Trophoblast cell (in vitro differentiated cells and primary cell): ENCODE measurements around the gene ZKSCAN5.

Experiments
- DNase-seq, 2 donors: peaks; one replicate each; pipeline ENCODE4 v3.0.0-alpha.2; 2016
- H2AFZ ChIP-seq: 2 replicates; pipeline ENCODE4 v1.6.1; 2013; ENCODE audit warnings: low read length, moderate library complexity, mild to moderate bottlenecking; ENCODE audit not compliant: insufficient read depth, poor library complexity
- H2AK5ac ChIP-seq: 2 replicates; pipeline ENCODE4 v1.6.1; 2013; ENCODE audit warnings: mild to moderate bottlenecking, low read length
- H2BK120ac ChIP-seq: 2 replicates; pipeline ENCODE4 v1.6.1; 2013; ENCODE audit warnings: low read length, mild to moderate bottlenecking, moderate library complexity; ENCODE audit not compliant: insufficient read depth, poor library complexity
- H2BK12ac ChIP-seq: 2 replicates; pipeline ENCODE4 v1.6.1; 2013; ENCODE audit warnings: mild to moderate bottlenecking, low read length, moderate library complexity
- H2BK5ac ChIP-seq: 2 replicates; pipeline ENCODE4 v1.6.1; 2013; ENCODE audit warnings: low read length, low read depth, moderate library complexity, mild to moderate bottlenecking; ENCODE audit not compliant: poor library complexity
- H3K14ac ChIP-seq: 2 replicates; pipeline ENCODE4 v1.6.1; 2013; ENCODE audit warnings: mild to moderate bottlenecking, low read length
- H3K18ac ChIP-seq: 2 replicates; pipeline ENCODE4 v1.6.1; 2013; ENCODE audit warnings: mild to moderate bottlenecking, low read length
- H3K23ac ChIP-seq: 2 replicates; pipeline ENCODE4 v1.6.1; 2013; ENCODE audit warnings: low read length
- H3K27ac ChIP-seq: 2 replicates; pipeline ENCODE4 v1.5.1; 2013; ENCODE audit warnings: low read depth, mild to moderate bottlenecking, inconsistent platforms, low read length, moderate library complexity
- H3K27me3 ChIP-seq: 2 replicates; pipeline ENCODE4 v1.6.1; 2013; ENCODE audit warnings: inconsistent platforms, mild to moderate bottlenecking, low read length, moderate library complexity; ENCODE audit not compliant: insufficient read depth
- H3K36me3 ChIP-seq, 2 experiments: 1 replicate in 1 of 2; 2 replicates in 1 of 2; pipeline ENCODE4 v1.6.1; 2013; ENCODE audit warnings: low read length in 2 of 2, mild to moderate bottlenecking in 2 of 2, moderate library complexity in 1 of 2; ENCODE audit not compliant: insufficient read depth in 2 of 2, control insufficient read depth in 1 of 2
- H3K4ac ChIP-seq: 2 replicates; pipeline ENCODE4 v1.6.1; 2013; ENCODE audit warnings: low read depth, mild to moderate bottlenecking, low read length, moderate library complexity
- H3K4me1 ChIP-seq, 2 experiments: 1 replicate in 1 of 2; 2 replicates in 1 of 2; pipeline ENCODE4 v1.6.1; 2013; ENCODE audit warnings: low read length in 2 of 2, mild to moderate bottlenecking in 2 of 2, moderate library complexity in 1 of 2; ENCODE audit not compliant: insufficient read depth in 2 of 2, control insufficient read depth in 1 of 2
- H3K4me2 ChIP-seq: 2 replicates; pipeline ENCODE4 v1.6.1; 2013; ENCODE audit warnings: inconsistent platforms, mild to moderate bottlenecking, low read length, moderate library complexity
- H3K4me3 ChIP-seq: 2 replicates; pipeline ENCODE4 v1.5.1; 2013; ENCODE audit warnings: mild to moderate bottlenecking, low read depth, low read length, inconsistent platforms
- H3K79me1 ChIP-seq: one replicate; pipeline ENCODE4 v1.6.1; 2013; ENCODE audit warnings: low read length
- H3K79me2 ChIP-seq: 2 replicates; pipeline ENCODE4 v1.6.1; 2013; ENCODE audit warnings: low read length, mild to moderate bottlenecking; ENCODE audit not compliant: control insufficient read depth, insufficient read depth, poor library complexity
- H3K9ac ChIP-seq: 2 replicates; pipeline ENCODE4 v1.6.1; 2013; ENCODE audit warnings: mild to moderate bottlenecking, low read length
- H3K9me3 ChIP-seq: 2 replicates; pipeline ENCODE4 v1.6.1; 2013; ENCODE audit warnings: low read depth, mild to moderate bottlenecking, control low read depth, inconsistent platforms, low read length; ENCODE audit not compliant: insufficient read depth
- H4K12ac ChIP-seq: 2 replicates; pipeline ENCODE4 v1.6.1; 2013; ENCODE audit warnings: low read depth, mild to moderate bottlenecking, low read length, moderate library complexity
- H4K8ac ChIP-seq: 2 replicates; pipeline ENCODE4 v1.6.1; 2013; ENCODE audit warnings: low read depth, mild to moderate bottlenecking, low read length, moderate library complexity
- H4K91ac ChIP-seq: one replicate; pipeline ENCODE4 v1.6.1; 2013; ENCODE audit warnings: low read depth, mild to moderate bottlenecking, low read length, moderate library complexity
- WGBS: extraction: QIAGEN DNeasy Blood & Tissue Kit; methylation state at CpG from one replicate; pipeline ENCODE4 v1.1.7; 2013; ENCODE audit warnings: missing lambda C conversion rate; ENCODE audit not compliant: insufficient read length, insufficient coverage; ENCODE audit errors: extremely low coverage; 5-methylcytosine and 5-hydroxymethylcytosine counted together

Gene ZKSCAN5

DNA sequence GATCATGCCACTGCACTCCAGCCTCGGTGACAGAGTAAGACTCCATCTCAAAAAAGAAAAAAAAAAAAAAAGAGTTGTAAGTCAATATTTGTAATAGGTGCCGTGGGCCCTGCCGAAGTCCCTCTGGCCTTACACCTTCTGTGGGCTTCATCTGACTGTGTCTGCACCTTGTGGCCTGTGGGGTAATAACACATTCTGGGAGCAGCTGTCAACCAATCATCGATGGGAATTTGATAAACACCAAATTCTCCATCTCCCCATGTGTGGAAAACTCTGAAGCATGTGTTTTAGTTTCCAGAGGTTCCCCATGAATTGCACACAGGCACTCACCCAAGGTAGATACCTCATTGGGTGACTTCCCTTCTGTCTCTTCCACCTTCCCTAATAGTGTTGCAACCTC, 15.2 kb upstream of the ZKSCAN5 start:
- no CpG with 5 or more reads among the region's 4 CpGs for WGBS
- no peak overlapping the region for H4K12ac ChIP-seq
- no peak overlapping the region for H3K4ac ChIP-seq
- H4K91ac ChIP-seq, result no peak overlapping the region
- H4K8ac ChIP-seq, result no peak overlapping the region
- H3K4me1 ChIP-seq, result no peaks in the 10 kb centered on the region
- H3K79me2 ChIP-seq, result no peaks in the 10 kb centered on the region
- H3K14ac ChIP-seq, result no peak overlapping the region
- H3K79me1 ChIP-seq, result no peaks in the 10 kb centered on the region
- H3K9ac ChIP-seq, result no peak overlapping the region
- no peak overlapping the region for H3K18ac ChIP-seq
- H3K27me3 ChIP-seq, result no peaks in the 10 kb centered on the region
- H3K4me2 ChIP-seq, result no peak overlapping the region
- DNase-seq, result no peak
- no peak overlapping the region for H3K4me3 ChIP-seq
- no peak overlapping the region for H2AK5ac ChIP-seq
- peaks cover 19 to 22% of the 10 kb centered on the region in 2 experiments for H3K36me3 ChIP-seq
- H2BK5ac ChIP-seq, result no peak overlapping the region
- no peak overlapping the region for H3K27ac ChIP-seq
- H2BK12ac ChIP-seq, result no peak overlapping the region
- no peak overlapping the region for H2AFZ ChIP-seq
- H2BK120ac ChIP-seq, result no peak overlapping the region
- H3K23ac ChIP-seq, result no peak overlapping the region
- peaks cover 5% of the 10 kb centered on the region for H3K9me3 ChIP-seq

DNA sequence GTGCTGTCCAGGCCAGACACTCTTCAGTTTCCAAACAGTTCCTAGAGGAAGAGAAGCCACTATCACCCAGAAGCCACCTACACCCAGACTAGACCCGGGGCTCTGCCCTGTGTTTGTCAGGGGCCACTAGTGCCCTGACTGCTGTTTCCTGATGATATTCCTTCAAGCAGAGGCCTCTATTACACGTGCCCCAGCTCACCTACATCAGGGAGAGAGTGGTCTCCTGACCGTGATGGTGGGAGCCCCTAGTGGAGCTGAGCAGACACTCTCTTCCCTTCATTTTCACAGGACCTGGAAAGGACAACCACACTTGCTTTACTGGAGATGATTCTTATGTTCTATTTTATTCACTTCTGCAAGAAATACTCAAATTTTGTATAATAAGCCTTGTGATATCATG, 13.6 kb upstream of the ZKSCAN5 start:
- Histone ChIP-seq H3K9ac (no peak overlapping the region), H2BK5ac (no peak overlapping the region), H3K14ac (no peak overlapping the region), H3K36me3 (peaks cover 23 to 30% of the 10 kb centered on the region in 2 experiments), H3K4ac (no peak overlapping the region), H2AK5ac (no peak overlapping the region), H4K12ac (no peak overlapping the region), H2BK12ac (no peak overlapping the region), H3K18ac (no peak overlapping the region), H3K4me2 (no peak overlapping the region), H3K79me2 (no peaks in the 10 kb centered on the region), H3K79me1 (no peaks in the 10 kb centered on the region), H4K8ac (no peak overlapping the region), H3K4me3 (no peak overlapping the region), H2BK120ac (no peak overlapping the region), H3K23ac (no peak overlapping the region), H3K27ac (no peak overlapping the region), H4K91ac (no peak overlapping the region), H3K27me3 (no peaks in the 10 kb centered on the region), H2AFZ (no peak overlapping the region), H3K4me1 (no peaks in the 10 kb centered on the region), H3K9me3 (peaks cover 7% of the 10 kb centered on the region)
- no CpG with 5 or more reads among the region's 3 CpGs for WGBS
- no peak for DNase-seq

DNA sequence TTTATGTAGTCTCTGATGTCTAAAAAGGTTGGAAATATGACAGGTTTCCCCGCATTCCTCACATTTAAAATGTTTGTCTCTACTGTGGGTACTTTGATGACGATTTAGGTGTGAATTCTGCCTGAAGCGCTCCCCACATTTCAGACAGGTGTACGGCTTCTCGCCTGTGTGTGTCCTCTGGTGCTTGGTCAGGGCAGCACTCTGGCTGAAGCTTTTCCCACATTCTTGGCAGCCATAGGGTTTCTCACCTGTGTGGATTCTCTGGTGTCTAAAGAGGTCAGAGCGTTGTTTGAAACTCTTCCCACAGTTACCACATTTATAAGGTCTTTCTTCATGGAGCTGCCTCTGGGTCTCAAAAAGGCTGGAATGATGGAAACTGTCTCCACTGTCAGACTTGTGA, 10.6 kb upstream of the ZKSCAN5 start:
- H2AFZ ChIP-seq, result no peak overlapping the region
- no peak overlapping the region for H3K27ac ChIP-seq
- H3K4me2 ChIP-seq, result no peak overlapping the region
- H3K18ac ChIP-seq, result no peak overlapping the region
- no peak overlapping the region for H2BK12ac ChIP-seq
- H3K4ac ChIP-seq, result no peak overlapping the region
- no peak overlapping the region for H2BK5ac ChIP-seq
- no peaks in the 10 kb centered on the region for H3K27me3 ChIP-seq
- no peak overlapping the region for H4K8ac ChIP-seq
- no peak overlapping the region for H3K4me3 ChIP-seq
- H3K79me1 ChIP-seq, result no peaks in the 10 kb centered on the region
- H3K79me2 ChIP-seq, result peaks cover 4% of the 10 kb centered on the region
- WGBS, result no CpG with 5 or more reads among the region's 6 CpGs
- H4K91ac ChIP-seq, result no peak overlapping the region
- H2BK120ac ChIP-seq, result no peak overlapping the region
- H4K12ac ChIP-seq, result no peak overlapping the region
- H3K9ac ChIP-seq, result no peak overlapping the region
- H3K14ac ChIP-seq, result no peak overlapping the region
- peaks cover 7% of the 10 kb centered on the region for H3K9me3 ChIP-seq
- H3K36me3 ChIP-seq, result peaks cover 27 to 38% of the 10 kb centered on the region in 2 experiments
- H3K4me1 ChIP-seq, result peaks cover 4 to 6% of the 10 kb centered on the region in 2 experiments
- no peak overlapping the region for H2AK5ac ChIP-seq
- peak in 1 of 2 donors; percentile 18 for DNase-seq
- no peak overlapping the region for H3K23ac ChIP-seq

DNA sequence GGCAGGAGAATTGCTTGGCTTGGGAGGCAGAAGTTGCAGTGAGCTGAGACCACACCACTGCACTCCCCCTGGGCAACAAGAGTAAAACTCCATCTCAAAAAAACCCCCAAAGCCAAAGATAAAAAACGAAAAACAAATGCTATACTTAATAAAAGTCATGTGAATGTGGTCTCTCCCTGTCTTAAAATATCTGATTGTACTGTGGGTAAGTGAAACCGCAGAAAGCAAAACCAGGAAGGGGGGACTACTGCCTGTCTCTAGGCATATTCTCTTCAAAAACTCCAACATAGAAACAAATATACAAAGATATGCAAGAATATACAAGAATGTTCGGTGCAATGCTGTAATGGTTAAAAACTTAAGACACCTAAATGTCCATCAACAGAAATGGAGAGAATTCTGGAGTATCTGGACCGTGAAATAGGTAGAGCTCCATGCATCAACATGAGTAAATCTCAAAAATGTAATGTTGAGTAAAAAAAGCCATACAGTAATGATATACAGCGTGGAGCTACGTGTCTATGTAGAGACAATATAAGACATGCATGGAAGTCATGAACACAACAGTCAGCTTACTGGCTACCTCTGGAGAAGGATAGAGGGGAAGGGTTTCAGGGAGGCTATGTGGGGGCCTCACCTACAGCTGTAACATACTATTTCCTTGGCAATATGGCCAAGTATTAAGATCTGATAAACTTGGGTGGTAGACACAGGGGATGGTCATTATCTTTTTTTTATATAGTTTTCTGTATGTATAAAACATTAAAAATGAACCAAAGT, 6.5 kb upstream of the ZKSCAN5 start:
- Histone ChIP-seq H3K18ac (no peak overlapping the region), H4K8ac (no peak overlapping the region), H2BK5ac (no peak overlapping the region), H2AK5ac (no peak overlapping the region), H3K9me3 (peaks cover 7% of the 10 kb centered on the region), H3K27ac (no peak overlapping the region), H3K27me3 (no peaks in the 10 kb centered on the region), H3K79me1 (peaks cover 4% of the 10 kb centered on the region), H2AFZ (no peak overlapping the region), H3K4me2 (peak overlapping the region; percentile 37), H3K36me3 (peaks cover 26 to 32% of the 10 kb centered on the region in 2 experiments), H4K91ac (no peak overlapping the region), H2BK12ac (no peak overlapping the region), H3K23ac (no peak overlapping the region), H3K4ac (peak overlapping the region; percentile 75), H3K4me1 (peaks cover 4 to 11% of the 10 kb centered on the region in 2 experiments), H3K14ac (no peak overlapping the region), H3K4me3 (no peak overlapping the region), H4K12ac (no peak overlapping the region), H2BK120ac (no peak overlapping the region), H3K79me2 (peaks cover 8% of the 10 kb centered on the region), H3K9ac (no peak overlapping the region)
- no CpG with 5 or more reads among the region's 6 CpGs for WGBS
- no peak for DNase-seq
